NCI-H146 treated with DMSO at 0.1 percent for 48 hours (cell line): ENCODE measurements around the gene DNM3.

Experiments used
- DNase-seq: peaks from one replicate; lab custom pipeline; 2025; ENCODE audit not compliant: unreplicated experiment; lab: John Stamatoyannopoulos, UW

Gene DNM3

DNA sequence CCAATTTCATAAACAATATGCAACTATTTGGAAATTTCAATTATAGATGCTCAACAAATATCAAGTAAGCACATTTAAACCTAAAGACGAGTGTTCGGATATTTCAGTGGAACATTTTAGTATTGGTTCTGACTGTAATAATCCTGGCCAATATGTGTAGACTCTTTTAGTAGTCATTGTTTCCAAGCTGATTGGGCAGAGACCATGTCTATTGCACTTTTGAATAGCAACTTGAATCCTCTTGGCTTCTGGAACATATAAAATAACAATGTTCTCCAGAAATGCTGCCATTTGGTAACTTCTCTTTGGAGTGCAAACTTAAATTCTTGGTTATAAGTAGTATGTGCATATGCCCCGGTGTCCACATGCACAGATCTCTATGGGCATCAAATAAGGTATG, 373.7 kb downstream of the DNM3 start:
- no peak for DNase-seq

DNA sequence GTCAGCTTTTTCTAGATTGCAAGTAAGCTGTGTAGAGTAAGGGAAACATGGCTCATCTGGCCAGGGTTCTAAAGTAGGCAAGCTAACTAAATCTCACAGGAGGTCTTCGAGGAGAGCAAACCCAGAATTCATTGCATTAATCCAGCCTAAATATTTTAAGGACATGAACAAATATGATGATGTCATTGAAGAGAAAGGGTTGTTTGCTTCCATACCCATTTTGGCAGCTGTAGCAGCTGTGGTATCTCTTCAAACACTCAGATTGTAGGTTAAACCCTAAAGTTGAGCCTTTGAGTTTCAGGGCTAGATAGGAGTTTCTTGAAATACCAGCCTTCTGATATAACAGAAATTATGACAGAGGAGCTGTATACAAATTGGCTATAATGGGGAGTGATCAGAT, 378.7 kb downstream of the DNM3 start:
- no peak for DNase-seq

DNA sequence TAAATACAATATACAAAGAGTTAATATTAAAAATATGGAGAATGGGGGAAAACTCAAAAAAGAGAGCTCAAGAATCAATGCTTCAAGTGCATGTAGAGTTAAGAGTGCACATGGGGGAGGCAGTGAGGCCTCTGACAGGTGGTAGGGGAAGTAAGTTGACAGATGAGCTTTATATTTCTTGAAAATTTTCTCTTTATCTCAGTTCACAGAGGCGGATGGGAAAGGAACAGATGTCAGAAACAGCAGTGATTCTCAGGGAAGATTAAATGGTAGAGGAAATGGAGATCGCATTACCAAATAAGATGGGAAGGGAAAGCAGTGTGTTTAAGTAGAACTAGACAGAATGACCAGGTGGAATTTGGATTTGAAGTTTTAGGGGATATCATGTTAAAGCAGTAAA, 379.1 kb downstream of the DNM3 start:
- DNase-seq, result no peak

DNA sequence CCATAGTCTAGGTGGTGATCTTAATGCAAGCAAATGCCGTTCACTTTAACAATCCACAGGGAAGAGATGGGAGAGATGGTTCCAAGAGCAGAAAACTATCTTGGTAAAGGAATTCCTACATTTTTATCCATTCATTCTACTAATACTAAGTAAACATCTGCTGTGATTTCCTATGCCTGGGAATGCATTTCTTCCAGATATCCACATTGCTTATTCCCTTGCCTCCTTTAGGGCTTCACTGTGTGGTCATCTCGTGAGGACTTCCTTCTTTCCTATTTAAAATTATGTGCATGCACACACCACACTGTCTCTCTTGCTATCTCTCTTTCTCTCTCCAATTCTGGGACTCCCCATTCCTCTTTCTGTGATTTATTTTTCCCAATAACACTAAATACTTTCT, 380.1 kb downstream of the DNM3 start:
- no peak for DNase-seq

DNA sequence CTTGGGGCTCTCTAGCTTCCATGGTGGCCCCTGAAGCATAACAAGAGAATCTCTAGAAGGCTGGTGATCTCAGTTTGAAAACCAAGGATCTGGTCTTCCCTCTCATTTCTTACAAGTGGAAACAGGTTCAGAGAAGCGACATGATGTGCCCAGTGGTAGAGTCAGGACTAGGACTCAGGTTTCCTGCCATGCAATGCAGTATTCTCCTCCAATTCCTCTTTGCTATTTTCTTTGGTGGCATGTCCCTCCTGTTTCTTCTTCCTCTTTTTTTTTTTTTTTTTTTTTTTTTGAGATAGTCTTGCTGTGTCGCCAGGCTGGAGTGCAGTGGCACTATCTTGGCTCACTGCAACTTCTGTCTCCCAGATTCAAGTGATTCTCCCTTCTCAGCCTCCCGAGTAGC, 383.6 kb downstream of the DNM3 start:
- DNase-seq, result no peak

DNA sequence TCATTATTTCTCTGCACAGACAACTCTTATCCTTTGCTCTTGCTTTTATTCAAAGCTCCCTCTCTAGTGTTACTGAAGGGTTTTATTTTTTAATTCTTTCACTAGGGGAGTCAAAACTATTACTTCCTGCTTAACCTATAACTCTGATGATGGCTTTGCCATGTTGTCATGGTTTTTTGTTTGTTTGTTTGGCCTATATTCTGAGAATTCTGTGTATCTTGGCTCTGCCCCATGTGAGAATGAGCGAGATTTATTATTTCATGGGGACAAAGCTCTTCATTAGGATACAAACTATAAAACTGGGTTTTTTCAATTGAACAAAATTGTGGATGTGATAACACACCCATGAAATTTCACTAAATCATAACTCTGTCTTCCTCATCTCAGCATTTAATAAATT, 388.6 kb downstream of the DNM3 start:
- no peak for DNase-seq

DNA sequence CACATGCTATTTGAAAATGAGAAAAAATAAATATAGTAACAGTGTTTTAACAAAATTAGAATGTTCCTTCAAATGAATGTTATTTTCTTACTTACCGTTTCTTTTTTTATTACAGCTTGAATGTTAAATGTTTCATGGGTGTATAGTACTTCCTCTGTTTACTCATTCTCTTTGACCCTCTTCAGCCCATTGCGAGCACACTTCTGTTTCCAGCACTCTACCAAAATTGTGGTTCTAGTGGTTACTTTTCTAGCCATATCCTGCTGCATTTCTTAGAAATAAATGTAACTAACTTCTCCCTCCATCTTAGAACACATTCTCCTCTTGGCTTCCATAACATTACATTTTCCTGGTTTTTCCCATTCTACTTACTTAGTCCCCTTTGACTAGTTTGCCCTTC, 389.2 kb downstream of the DNM3 start:
- no peak for DNase-seq

DNA sequence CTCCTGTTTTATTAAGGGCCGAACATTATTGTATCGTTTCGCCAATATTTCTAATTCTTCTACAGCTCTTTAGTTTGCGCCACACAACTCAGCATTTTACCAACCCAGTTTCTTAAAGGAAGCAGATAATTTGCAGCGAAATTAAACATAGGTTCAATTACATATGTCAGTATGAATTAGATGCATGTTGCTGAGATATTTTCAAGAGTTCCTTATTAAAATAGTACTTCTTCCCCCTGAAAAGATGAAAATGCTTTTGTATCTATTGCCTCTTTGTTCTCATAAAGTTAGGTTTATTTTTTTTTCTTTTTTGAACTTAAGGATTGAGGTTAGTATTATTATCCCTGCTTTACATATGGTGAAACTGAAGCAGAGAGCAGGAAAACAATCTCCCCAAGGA, 395.7 kb downstream of the DNM3 start:
- no peak for DNase-seq

DNA sequence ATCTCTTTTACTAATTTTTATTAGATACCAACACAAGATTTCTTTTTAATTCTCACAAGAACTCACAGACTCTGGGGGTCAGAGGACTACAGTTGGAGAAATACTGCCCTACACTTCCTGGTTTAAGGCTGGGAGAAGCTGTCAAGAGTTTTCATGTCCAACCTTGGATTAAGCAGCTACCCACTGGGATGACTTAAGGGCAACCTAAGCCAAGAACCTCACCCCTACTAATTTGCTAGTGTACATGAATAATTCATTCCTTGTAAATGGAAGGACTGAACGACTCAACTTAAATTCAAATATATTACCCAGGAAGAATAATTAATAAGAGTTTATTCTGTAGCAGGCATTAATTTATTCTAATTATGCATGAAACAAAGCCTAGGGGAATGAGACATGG, 396.9 kb downstream of the DNM3 start:
- no peak for DNase-seq

DNA sequence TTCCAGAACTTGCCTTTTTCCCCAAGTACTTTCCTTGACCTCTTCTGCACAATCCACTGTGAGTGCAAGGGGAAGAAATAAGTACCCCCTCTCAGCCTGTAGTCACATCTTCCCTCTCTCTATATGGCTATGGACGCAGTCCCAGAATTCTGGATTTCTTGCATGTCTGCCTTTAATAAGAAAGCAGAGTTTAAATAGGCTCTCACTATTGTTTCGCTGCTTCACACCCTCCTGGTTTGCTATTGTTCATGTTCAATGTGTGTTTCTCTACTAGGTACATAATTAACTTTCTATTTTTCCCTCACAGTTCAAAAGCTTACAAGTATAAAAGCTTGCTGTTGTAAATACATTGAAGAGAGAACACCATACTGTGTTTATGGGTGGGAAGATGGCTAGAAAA, 397.7 kb downstream of the DNM3 start:
- DNase-seq, result no peak

DNA sequence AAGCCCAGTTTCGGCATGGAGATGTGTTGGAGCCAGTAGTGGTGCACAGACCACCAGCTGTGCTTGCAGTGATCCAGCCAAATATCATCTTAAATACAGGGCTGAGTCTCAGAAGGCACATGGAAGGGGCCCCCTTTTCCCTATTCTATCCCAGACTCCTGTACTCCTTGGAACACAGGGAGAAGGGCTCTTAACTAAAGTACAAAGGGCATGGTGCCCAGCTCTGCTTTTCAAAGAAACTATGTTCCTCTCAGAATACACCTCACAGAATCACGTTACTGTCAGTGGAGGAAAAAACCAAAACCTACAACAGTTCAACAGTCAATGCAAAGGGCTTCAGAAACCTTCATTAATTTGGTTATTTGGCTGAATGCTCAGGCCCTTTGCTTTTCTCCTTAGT, 398.6 kb downstream of the DNM3 start:
- no peak for DNase-seq

DNA sequence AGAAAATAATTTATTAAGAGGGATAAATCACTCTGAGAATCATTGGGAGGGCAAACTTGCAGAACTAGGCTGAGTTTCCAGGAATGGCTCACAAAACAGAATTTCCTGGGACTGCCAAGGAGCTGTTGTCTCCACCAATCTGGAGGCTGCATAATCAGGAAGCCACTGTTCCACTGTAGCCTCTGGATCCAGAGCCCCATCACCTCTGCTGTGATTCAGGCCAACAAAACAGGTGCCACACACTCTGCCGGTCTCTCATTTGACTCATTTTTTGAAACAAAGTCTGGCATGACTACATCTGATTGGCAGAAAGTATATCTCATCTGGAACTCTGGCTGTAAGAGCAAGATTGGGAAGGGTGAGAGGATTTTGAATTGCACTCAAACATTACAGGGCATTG, 400.2 kb downstream of the DNM3 start:
- no peak for DNase-seq

DNA sequence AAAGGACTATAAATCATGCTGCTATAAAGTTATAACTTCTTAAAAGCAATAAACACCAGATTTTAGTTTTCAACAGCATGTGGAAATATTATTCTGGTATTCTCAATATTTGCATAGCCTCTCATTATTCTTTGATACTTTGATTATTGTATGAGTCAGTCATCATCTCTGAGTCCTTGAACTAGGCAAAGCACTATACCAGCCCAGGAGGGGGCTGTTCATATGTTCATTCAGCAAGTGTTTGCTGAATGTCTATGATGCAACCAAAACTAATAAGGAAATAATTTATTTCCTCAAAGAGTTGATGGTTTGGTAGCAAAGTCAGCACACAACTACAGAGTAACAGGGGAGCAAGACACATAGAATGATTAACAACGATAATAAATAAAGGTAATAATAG, 403.6 kb downstream of the DNM3 start:
- DNase-seq, result no peak

DNA sequence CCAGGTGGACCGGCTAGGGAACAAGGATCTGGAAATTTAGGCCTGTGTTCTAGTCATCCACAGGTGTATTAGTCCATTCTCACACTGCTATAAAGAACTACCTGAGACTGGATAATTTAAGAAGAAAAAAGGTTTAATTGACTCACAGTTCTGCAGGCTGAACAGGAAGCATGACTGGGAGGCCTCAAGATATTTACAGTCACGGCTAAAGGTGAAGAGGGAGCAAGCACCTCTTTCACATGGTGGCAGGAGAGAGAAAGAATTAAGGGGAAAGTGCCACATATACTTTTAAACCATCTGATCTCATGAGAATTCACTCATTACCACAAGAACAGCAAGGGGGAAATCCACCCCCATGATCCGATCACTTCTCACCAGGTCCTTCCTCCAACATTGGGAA, 404.5 kb downstream of the DNM3 start:
- no peak for DNase-seq

DNA sequence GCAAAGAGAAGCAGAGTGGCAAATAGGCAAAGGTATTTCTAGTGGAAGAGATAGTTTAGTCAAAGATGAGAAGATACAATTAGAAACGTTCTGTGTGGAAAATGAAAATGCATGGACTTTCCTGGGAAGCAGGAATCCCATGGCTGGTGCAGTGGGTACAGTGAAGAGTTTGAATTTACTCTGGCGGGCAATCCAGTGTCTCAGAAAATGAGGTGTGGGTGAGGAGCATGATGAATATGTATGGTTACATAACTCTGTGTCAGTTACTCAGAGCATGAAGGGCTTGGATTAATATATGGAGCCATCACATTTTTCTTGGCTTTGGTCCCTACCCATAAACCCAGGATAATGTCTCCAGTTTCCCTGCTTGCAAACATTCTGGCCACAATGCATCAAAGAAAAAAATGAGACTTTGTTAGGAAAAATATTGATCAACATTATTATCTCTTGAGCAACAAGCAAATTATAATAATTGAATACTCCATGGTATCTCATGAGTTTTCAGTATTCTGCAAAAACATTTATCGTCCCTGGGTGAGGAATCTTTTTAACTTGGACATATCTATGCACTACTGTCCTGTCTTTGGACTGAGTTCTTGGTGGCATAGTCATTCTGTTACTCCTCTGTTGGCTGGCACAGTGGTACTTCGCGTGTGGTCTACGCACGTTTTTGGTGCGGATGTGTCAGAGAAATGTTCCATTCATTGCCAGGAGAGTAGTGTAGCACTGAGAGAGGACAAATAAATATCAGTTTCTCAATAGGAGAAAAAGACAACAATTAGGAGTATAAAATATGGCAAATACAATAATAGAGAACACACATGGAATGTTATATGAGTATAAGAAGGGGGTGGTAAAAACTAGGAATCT, 405.5 kb downstream of the DNM3 start:
- DNase-seq, result no peak

DNA sequence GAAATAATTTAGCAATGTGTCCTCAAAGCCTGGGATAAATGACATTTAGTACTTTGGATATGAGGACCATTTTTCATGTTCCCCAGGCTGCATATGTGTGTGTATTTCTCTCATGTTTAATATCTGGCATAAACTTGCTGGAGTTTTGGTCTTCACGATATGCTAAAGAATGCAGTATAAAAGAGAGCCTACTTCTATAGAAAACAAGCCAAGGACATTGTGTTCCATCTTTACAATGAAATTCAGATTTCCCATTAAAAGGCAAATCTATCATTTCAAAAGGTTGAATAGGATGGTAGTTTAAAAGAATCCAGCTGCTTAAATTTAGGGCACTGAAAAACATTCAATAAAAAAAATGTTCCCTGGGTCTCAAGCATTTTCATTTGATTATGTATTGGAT, 410.2 kb downstream of the DNM3 start:
- no peak for DNase-seq

DNA sequence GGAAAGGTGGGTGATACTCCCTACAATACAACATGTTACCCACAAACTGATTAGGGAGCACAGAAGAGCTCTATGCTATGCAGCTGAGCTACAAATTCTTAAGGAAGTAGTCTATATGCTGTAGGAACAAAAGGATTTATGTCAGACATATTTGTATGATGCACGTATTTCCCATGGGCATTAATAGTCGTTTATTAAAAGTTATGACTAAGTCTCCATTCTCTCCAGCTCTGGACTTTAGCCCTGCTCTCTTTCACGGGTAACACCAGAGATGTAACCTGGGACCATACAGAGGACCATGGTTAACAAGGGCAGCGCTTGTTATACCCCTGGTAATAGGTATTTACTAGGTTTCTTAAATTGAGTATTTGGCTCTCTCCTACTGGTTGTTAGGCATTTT, 411.0 kb downstream of the DNM3 start:
- DNase-seq, result no peak

DNA sequence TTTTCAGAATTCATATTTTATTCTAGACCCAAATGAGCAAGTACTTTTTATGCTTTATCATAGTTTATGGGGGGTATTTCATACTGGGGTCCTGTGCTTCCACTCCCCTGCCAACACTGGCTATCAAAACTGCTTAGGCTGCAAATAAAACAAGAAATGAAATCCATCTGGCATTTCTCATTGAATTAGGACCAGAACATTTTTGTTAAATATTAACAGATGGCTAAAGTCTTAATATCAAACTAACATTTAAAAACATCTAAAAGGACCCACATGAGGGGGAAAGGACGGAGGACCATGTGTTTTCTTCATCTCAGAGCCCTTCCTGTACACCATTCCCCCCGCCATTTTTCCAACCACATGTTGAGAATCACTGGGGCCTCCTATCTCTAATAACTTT, 411.7 kb downstream of the DNM3 start:
- DNase-seq, result no peak

DNA sequence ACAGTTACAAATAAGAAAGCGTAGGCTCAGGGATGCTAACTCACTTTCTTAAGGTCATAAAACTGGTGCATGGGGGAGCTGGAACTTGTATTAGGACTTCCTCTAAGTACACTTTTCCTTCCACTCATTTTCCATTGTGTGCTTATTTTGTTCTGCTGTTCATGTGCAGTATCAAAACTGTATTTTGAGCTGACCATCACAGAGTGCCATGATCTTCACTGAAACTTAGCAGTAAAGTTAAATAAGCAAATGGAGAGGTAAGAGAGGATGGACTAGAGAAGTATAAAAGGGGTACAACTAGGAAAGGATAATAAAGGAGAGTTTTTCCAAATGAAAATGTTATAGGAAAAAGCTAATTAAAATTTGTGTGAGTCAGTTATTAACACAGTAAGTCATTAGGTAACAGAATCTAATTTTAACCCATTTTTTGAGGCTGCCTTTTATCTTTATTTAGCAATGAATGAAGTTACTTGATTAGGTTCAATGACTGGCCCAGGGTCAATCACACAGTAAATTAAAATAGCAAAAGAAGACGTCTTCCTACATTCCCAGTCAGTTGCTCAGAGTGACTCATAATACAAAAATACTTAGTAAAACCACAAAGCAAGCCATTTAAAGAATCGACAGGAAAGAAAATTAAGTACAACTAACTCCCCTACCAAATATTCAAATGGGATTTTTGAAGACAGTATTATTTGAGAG, 413.4 kb downstream of the DNM3 start:
- no peak for DNase-seq

DNA sequence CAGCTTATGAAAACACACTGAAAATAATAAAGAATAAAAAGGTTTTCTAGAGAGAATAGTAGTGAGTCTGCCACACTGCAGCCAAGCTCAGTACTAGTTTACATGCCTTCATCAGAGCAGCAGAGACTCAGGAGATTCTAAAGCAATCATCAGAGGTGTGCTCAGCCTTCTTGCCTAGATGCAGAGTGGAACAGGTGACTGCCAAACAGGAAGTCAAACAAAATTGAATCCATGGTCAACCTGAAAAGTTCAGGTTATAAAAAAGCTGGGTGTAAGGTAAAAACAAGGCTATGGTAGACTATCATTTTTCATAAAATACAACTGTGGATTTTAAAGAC, 413.9 kb downstream of the DNM3 start:
- DNase-seq, result no peak

DNA sequence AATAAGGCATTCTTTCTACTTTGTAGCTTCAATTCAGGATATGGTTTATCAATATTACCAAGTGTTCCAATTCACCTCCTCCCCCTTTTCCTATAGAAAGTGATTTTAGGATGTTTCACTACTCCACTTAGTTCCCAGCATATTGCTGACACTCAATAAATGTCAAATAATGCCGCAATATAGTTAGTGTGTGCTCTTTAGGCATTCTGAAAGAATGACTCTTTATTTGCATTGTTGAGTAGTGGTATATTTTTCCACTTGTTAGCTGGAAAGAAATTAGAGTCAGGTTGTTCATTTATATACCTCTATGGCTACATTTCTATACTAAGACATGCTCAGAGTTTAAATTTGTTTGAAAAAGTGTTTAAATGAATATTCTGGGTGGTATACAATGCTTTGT, 424.6 kb downstream of the DNM3 start:
- DNase-seq, result no peak

DNA sequence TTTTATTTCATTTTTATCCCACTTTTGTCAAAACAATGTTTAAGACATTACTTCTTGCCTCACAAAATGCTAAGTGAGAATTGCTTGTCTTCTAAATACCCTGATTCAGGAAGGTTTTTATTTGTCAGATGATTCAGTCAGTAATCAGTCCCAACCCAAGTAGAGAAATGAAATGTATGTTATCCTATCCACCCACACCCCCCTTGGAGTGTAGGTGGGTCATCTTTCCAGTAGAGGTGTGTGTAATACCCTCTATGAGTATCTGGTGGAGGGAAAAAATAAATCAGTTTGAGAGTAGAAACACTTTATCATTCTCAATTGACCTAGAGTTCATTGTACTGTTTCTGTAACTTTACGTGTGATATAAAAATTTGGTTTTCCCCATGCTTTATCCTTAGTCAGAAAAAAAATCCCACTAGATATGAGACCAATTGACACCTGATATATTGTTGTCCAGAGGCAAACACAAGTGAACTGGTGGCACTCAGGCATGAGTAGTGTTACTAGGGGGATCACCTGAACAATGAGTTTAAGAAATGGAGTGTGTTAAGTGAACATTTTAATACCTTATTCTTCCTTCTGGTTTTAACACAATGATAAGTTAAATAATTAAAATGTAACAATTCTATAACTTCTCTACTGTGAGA, 425.4 kb downstream of the DNM3 start:
- no peak for DNase-seq
